Stimulated activated naive CD8-positive, alpha-beta T cell treated with anti-CD3 and anti-CD28 coated beads, Interleukin-15, amount 100 ng/mL, for 72 hours (primary cell): Measurements from ENCODE around the gene SLC15A1.

Experiments
- ATAC-seq: fragments of 150-1000 bp; cut with Tn5 transposase; 2 replicates; pipeline ENCODE4 v1.10.0; 2021; ENCODE audit warnings: mild to moderate bottlenecking, moderate library complexity
- DNase-seq, 2 donors: peaks; one replicate each; pipeline ENCODE4 v3.0.0; 2021 to 2022
- H3K27ac Mint-ChIP-seq, 2 donors: one replicate each; pipeline ENCODE4 v1.8.0; 2022; ENCODE audit warnings: mild to moderate bottlenecking in 2 of 2, mixed read lengths in 2 of 2, moderate library complexity in 2 of 2
- H3K27me3 Mint-ChIP-seq: one replicate; pipeline ENCODE4 v1.8.0; 2022; ENCODE audit warnings: mixed read lengths
- H3K4me1 Mint-ChIP-seq: one replicate; pipeline ENCODE4 v1.8.0; 2022; ENCODE audit warnings: mild to moderate bottlenecking, mixed read lengths
- H3K4me3 Mint-ChIP-seq, 2 donors: one replicate each; pipeline ENCODE4 v1.8.0; 2022; ENCODE audit warnings: mild to moderate bottlenecking in 2 of 2, mixed read lengths in 2 of 2, moderate library complexity in 1 of 2
- H3K9me3 Mint-ChIP-seq, 2 donors: one replicate each; pipeline ENCODE4 v1.8.0; 2022; ENCODE audit warnings: mixed read lengths in 2 of 2

The SLC15A1 gene

GRCh38 chr13:98707281-98707999, 45.0 kb downstream of the SLC15A1 start:
- ATAC-seq, result no peak
- Mint-ChIP-seq H3K27me3 (peaks cover 28% of the 10 kb centered on the region), H3K27ac (no peak overlapping the region), H3K9me3 (peaks cover 4 to 17% of the 10 kb centered on the region in 2 donors), H3K4me1 (peaks cover 16% of the 10 kb centered on the region), H3K4me3 (no peak overlapping the region)
- DNase-seq, result no peak

- Mint-ChIP-seq H3K27me3 (peaks cover 36% of the 10 kb centered on the region), H3K27ac (peak overlapping the region; percentile 79 to 89), H3K4me1 (peaks cover 16% of the 10 kb centered on the region), H3K9me3 (peaks cover 4 to 17% of the 10 kb centered on the region in 2 donors), H3K4me3 (no peak overlapping the region)
- no peak for DNase-seq
- no peak for ATAC-seq
Measured at GRCh38 chr13:98706446-98707110, 45.9 kb downstream of the SLC15A1 start.

- DNase-seq, result no peak
- no peaks in the 10 kb centered on the region for H3K4me1 Mint-ChIP-seq
- H3K27ac Mint-ChIP-seq, result no peak overlapping the region
- no peak overlapping the region for H3K4me3 Mint-ChIP-seq
- ATAC-seq, result no peak
- no peaks in the 10 kb centered on the region for H3K9me3 Mint-ChIP-seq
- H3K27me3 Mint-ChIP-seq, result peaks cover 38% of the 10 kb centered on the region
Measured at GRCh38 chr13:98697791-98698190, 54.7 kb downstream of the SLC15A1 start.

GRCh38 chr13:98693756-98694155, 58.7 kb downstream of the SLC15A1 start:
- no peaks in the 10 kb centered on the region for H3K9me3 Mint-ChIP-seq

GRCh38 chr13:98691360-98691759, 61.1 kb downstream of the SLC15A1 start:
- no peak for DNase-seq
- no peak overlapping the region for H3K27ac Mint-ChIP-seq
- ATAC-seq, result no peak

More at GRCh38 chr13:98693756-98694155, 58.7 kb downstream of the SLC15A1 start:
- ATAC-seq (no peak), DNase-seq (no peak)
- Mint-ChIP-seq H3K27ac (no peak overlapping the region), H3K4me1 (no peaks in the 10 kb centered on the region), H3K27me3 (peaks cover 25% of the 10 kb centered on the region), H3K4me3 (no peak overlapping the region)

GRCh38 chr13:98690348-98691022, 62.0 kb downstream of the SLC15A1 start:
- Mint-ChIP-seq H3K27ac (no peak overlapping the region), H3K27me3 (peaks cover 10% of the 10 kb centered on the region), H3K4me1 (no peaks in the 10 kb centered on the region), H3K9me3 (no peaks in the 10 kb centered on the region), H3K4me3 (no peak overlapping the region)
- DNase-seq (no peak), ATAC-seq (no peak)

More at GRCh38 chr13:98691360-98691759, 61.1 kb downstream of the SLC15A1 start:
- Mint-ChIP-seq H3K4me1 (no peaks in the 10 kb centered on the region), H3K27me3 (peaks cover 11% of the 10 kb centered on the region), H3K4me3 (no peak overlapping the region), H3K9me3 (no peaks in the 10 kb centered on the region)

GRCh38 chr13:98689347-98689968, 63.0 kb downstream of the SLC15A1 start:
- no peak for ATAC-seq
- no peak overlapping the region for H3K27ac Mint-ChIP-seq

GRCh38 chr13:98688373-98688772, 64.1 kb downstream of the SLC15A1 start:
- ATAC-seq, result no peak
- no peak overlapping the region for H3K4me3 Mint-ChIP-seq
- H3K27ac Mint-ChIP-seq, result no peak overlapping the region

More at GRCh38 chr13:98689347-98689968, 63.0 kb downstream of the SLC15A1 start:
- H3K4me3 Mint-ChIP-seq, result no peak overlapping the region
- DNase-seq, result no peak
- no peaks in the 10 kb centered on the region for H3K9me3 Mint-ChIP-seq
- H3K27me3 Mint-ChIP-seq, result peaks cover 18% of the 10 kb centered on the region
- no peaks in the 10 kb centered on the region for H3K4me1 Mint-ChIP-seq

GRCh38 chr13:98687319-98687718, 65.2 kb downstream of the SLC15A1 start:
- ATAC-seq (no peak), DNase-seq (no peak)
- Mint-ChIP-seq H3K27ac (no peak overlapping the region), H3K9me3 (no peaks in the 10 kb centered on the region), H3K4me1 (no peaks in the 10 kb centered on the region), H3K4me3 (no peak overlapping the region), H3K27me3 (peaks cover 18% of the 10 kb centered on the region)

More at GRCh38 chr13:98688373-98688772, 64.1 kb downstream of the SLC15A1 start:
- Mint-ChIP-seq H3K9me3 (no peaks in the 10 kb centered on the region), H3K27me3 (peaks cover 18% of the 10 kb centered on the region), H3K4me1 (no peaks in the 10 kb centered on the region)
- DNase-seq, result no peak

GRCh38 chr13:98686270-98686669, 66.2 kb downstream of the SLC15A1 start:
- no peaks in the 10 kb centered on the region for H3K9me3 Mint-ChIP-seq
- H3K27ac Mint-ChIP-seq, result no peak overlapping the region
- H3K27me3 Mint-ChIP-seq, result peaks cover 18% of the 10 kb centered on the region
- H3K4me1 Mint-ChIP-seq, result no peaks in the 10 kb centered on the region
- ATAC-seq (no peak), DNase-seq (no peak)
- no peak overlapping the region for H3K4me3 Mint-ChIP-seq

- no peak for DNase-seq
- no peak for ATAC-seq
- no peaks in the 10 kb centered on the region for H3K9me3 Mint-ChIP-seq
- no peak overlapping the region for H3K27ac Mint-ChIP-seq
- H3K4me3 Mint-ChIP-seq, result no peak overlapping the region
- H3K27me3 Mint-ChIP-seq, result peaks cover 18% of the 10 kb centered on the region
- H3K4me1 Mint-ChIP-seq, result no peaks in the 10 kb centered on the region
Measured at GRCh38 chr13:98685146-98685545, 67.3 kb downstream of the SLC15A1 start.

- ATAC-seq (no peak), DNase-seq (no peak)
- H3K27me3 Mint-ChIP-seq, result peaks cover 22% of the 10 kb centered on the region
- no peaks in the 10 kb centered on the region for H3K9me3 Mint-ChIP-seq
- H3K27ac Mint-ChIP-seq, result no peak overlapping the region
- no peak overlapping the region for H3K4me3 Mint-ChIP-seq
- H3K4me1 Mint-ChIP-seq, result no peaks in the 10 kb centered on the region
Measured at GRCh38 chr13:98681049-98681448, 71.4 kb downstream of the SLC15A1 start.

GRCh38 chr13:98678741-98679140, 73.7 kb downstream of the SLC15A1 start:
- Mint-ChIP-seq H3K9me3 (no peaks in the 10 kb centered on the region), H3K27ac (peak overlapping the region in 1 of 2 donors; percentile 16), H3K4me3 (no peak overlapping the region), H3K4me1 (no peaks in the 10 kb centered on the region), H3K27me3 (peaks cover 19% of the 10 kb centered on the region)
- no peak for ATAC-seq
- DNase-seq, result no peak

- no peaks in the 10 kb centered on the region for H3K9me3 Mint-ChIP-seq
- peak overlapping the region in 1 of 2 donors; percentile 33 for H3K27ac Mint-ChIP-seq
- DNase-seq (no peak), ATAC-seq (no peak)
- H3K4me3 Mint-ChIP-seq, result no peak overlapping the region
- H3K4me1 Mint-ChIP-seq, result no peaks in the 10 kb centered on the region
- peaks cover 19% of the 10 kb centered on the region for H3K27me3 Mint-ChIP-seq
Measured at GRCh38 chr13:98677398-98677797, 75.1 kb downstream of the SLC15A1 start.

GRCh38 chr13:98676239-98676638, 76.2 kb downstream of the SLC15A1 start:
- H3K4me1 Mint-ChIP-seq, result no peaks in the 10 kb centered on the region
- no peaks in the 10 kb centered on the region for H3K9me3 Mint-ChIP-seq
- DNase-seq (no peak), ATAC-seq (no peak)
- peaks cover 19% of the 10 kb centered on the region for H3K27me3 Mint-ChIP-seq
- H3K27ac Mint-ChIP-seq, result no peak overlapping the region
- H3K4me3 Mint-ChIP-seq, result no peak overlapping the region
